Measurements from ENCODE around the gene GDPD2. TPM values are rescaled to one million over a fixed set of nuclear protein-coding genes. Genes with fewer than 3 reads are reported as not detected.

GDPD2 gene
- total and polyA plus RNA-seq, 2 experiments from 2014 or later = not detected

GRCh38 chrX:70479247-70479921 is 56.3 kb downstream of the GDPD2 start:
- H3K4me2 ChIP-seq (ENCODE audit: unreplicated experiment) = peak overlapping the region; percentile 32
- in situ Hi-C loops (cut with MboI) = no loop called here
- DNase-seq = peak; percentile 79
- no peaks in the 10 kb centered on the region for H3K79me2 ChIP-seq (ENCODE audit: insufficient read depth)
- no peak overlapping the region for H3K4me3 ChIP-seq
- no peaks in the 10 kb centered on the region for H3K27me3 ChIP-seq (replicated peaks; ENCODE audit: insufficient read depth)
- H3F3A ChIP-seq (ENCODE audit: insufficient read depth) = 0 out of 2 replicates have a peak, but pooled peaks cover 6% of the 10 kb centered on the region
- peak overlapping the region; percentile 65 for H3K27ac ChIP-seq
- 34 to 41% methylated on average over 4 of the region's 4 CpGs for WGBS, 2 experiments (ENCODE audit: low coverage in 1 of 2, low lambda C conversion rate in 2 of 2, missing lambda C conversion rate in 2 of 2)
- no peaks in the 10 kb centered on the region for H3K9me2 ChIP-seq (ENCODE audit: insufficient read depth)
- no peaks in the 10 kb centered on the region for H3K9me3 ChIP-seq (ENCODE audit: low read depth)
- no peaks in the 10 kb centered on the region for H3K36me3 ChIP-seq (ENCODE audit: low read depth)
- H2AFZ ChIP-seq = no peak overlapping the region
- H3K4me1 ChIP-seq (ENCODE audit: insufficient read depth) = peaks cover 17% of the 10 kb centered on the region
- TF ChIP-seq EZH2phosphoT487 (IDR thresholded peaks at IDR 0.05; ENCODE audit: insufficient read depth, low read depth) (no peak), EZH2 (IDR thresholded peaks at IDR 0.05; ENCODE audit: insufficient read depth, poor library complexity, severe bottlenecking) (no peak)
- no peaks in the 10 kb centered on the region for H4K20me1 ChIP-seq (ENCODE audit: insufficient read depth)
- peak overlapping the region; percentile 38; the same call in 1 of the 2 replicates for H3K9ac ChIP-seq

DNA sequence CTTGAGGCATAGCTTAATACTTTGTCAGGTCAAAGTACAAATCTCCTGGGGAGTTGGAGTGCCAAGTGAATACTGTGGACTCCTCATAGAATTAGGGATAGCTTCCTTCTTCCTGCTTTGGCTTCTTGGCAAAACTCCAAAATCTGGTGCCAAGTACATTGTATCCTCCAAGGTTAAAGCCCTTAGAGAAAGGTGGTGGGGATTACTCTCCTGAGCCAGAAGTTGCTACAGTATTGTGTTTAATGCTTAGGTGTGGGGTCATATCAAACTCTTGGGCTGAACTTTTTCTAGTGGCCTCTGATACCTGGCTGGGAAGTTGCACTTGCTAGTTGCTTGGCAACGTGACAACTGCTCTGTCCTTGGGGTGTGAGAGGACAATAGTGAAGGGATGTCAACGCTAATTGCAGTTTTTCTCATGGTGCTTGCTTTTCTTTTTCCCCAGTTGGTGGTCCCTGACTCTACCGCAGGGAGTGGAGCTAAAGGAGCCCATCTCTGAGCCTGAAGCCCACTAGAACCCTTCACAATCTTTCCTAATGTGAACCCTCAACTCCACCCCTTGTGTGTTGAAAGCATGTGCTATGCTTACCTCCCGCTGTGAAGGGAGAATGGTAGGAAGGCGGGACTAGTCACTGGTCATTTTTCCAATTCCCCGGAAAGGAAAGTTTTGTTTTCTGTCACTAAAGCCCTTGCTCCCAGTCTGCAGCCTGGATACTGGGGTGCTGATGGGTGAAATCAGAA is 57.0 kb downstream of the GDPD2 start:
- DNase-seq = no peak
- H3K9me2 ChIP-seq (ENCODE audit: insufficient read depth) = no peaks in the 10 kb centered on the region
- H3F3A ChIP-seq (ENCODE audit: insufficient read depth) = 0 out of 2 replicates have a peak, but pooled peaks cover 6% of the 10 kb centered on the region
- no peak overlapping the region for H3K9ac ChIP-seq
- H3K4me2 ChIP-seq (ENCODE audit: unreplicated experiment) = no peak overlapping the region
- in situ Hi-C loops (cut with MboI) = no loop called here
- H3K4me1 ChIP-seq (ENCODE audit: insufficient read depth) = peaks cover 17% of the 10 kb centered on the region
- peak overlapping the region; percentile 65 for H3K27ac ChIP-seq
- no peak overlapping the region for H3K4me3 ChIP-seq
- no peaks in the 10 kb centered on the region for H3K79me2 ChIP-seq (ENCODE audit: insufficient read depth)
- H3K9me3 ChIP-seq (ENCODE audit: low read depth) = no peaks in the 10 kb centered on the region
- 82 to 91% methylated on average over 3 to 6 of the region's 6 CpGs for WGBS, 2 experiments (ENCODE audit: low coverage in 1 of 2, low lambda C conversion rate in 2 of 2, missing lambda C conversion rate in 2 of 2)
- H4K20me1 ChIP-seq (ENCODE audit: insufficient read depth) = no peaks in the 10 kb centered on the region
- TF ChIP-seq EZH2 (IDR thresholded peaks at IDR 0.05; ENCODE audit: insufficient read depth, poor library complexity, severe bottlenecking) (no peak), EZH2phosphoT487 (IDR thresholded peaks at IDR 0.05; ENCODE audit: insufficient read depth, low read depth) (no peak)
- H3K36me3 ChIP-seq (ENCODE audit: low read depth) = no peaks in the 10 kb centered on the region
- no peak overlapping the region for H2AFZ ChIP-seq
- H3K27me3 ChIP-seq (replicated peaks; ENCODE audit: insufficient read depth) = no peaks in the 10 kb centered on the region

GRCh38 chrX:70480660-70481018 is 57.5 kb downstream of the GDPD2 start:
- no peak for TF ChIP-seq EZH2phosphoT487 (IDR thresholded peaks at IDR 0.05; ENCODE audit: insufficient read depth, low read depth)
- TF ChIP-seq EZH2 (IDR thresholded peaks at IDR 0.05; ENCODE audit: insufficient read depth, poor library complexity, severe bottlenecking) = no peak
- H3K27me3 ChIP-seq (replicated peaks; ENCODE audit: insufficient read depth) = no peaks in the 10 kb centered on the region
- no peaks in the 10 kb centered on the region for H3K9me2 ChIP-seq (ENCODE audit: insufficient read depth)
- 82 to 88% methylated on average over 8 to 9 of the region's 9 CpGs for WGBS, 2 experiments (ENCODE audit: low coverage in 1 of 2, low lambda C conversion rate in 2 of 2, missing lambda C conversion rate in 2 of 2)
- no peaks in the 10 kb centered on the region for H3K9me3 ChIP-seq (ENCODE audit: low read depth)
- no peak overlapping the region for H3K4me3 ChIP-seq
- H3F3A ChIP-seq (ENCODE audit: insufficient read depth) = 0 out of 2 replicates have a peak, but pooled peaks cover 6% of the 10 kb centered on the region
- H3K36me3 ChIP-seq (ENCODE audit: low read depth) = no peaks in the 10 kb centered on the region
- no peak overlapping the region for H2AFZ ChIP-seq
- H3K79me2 ChIP-seq (ENCODE audit: insufficient read depth) = no peaks in the 10 kb centered on the region
- H3K4me2 ChIP-seq (ENCODE audit: unreplicated experiment) = no peak overlapping the region
- peaks cover 17% of the 10 kb centered on the region for H3K4me1 ChIP-seq (ENCODE audit: insufficient read depth)
- DNase-seq = no peak
- no peak overlapping the region for H3K9ac ChIP-seq
- no peaks in the 10 kb centered on the region for H4K20me1 ChIP-seq (ENCODE audit: insufficient read depth)
- in situ Hi-C loops (cut with MboI) = no loop called here
- no peak overlapping the region for H3K27ac ChIP-seq

DNA sequence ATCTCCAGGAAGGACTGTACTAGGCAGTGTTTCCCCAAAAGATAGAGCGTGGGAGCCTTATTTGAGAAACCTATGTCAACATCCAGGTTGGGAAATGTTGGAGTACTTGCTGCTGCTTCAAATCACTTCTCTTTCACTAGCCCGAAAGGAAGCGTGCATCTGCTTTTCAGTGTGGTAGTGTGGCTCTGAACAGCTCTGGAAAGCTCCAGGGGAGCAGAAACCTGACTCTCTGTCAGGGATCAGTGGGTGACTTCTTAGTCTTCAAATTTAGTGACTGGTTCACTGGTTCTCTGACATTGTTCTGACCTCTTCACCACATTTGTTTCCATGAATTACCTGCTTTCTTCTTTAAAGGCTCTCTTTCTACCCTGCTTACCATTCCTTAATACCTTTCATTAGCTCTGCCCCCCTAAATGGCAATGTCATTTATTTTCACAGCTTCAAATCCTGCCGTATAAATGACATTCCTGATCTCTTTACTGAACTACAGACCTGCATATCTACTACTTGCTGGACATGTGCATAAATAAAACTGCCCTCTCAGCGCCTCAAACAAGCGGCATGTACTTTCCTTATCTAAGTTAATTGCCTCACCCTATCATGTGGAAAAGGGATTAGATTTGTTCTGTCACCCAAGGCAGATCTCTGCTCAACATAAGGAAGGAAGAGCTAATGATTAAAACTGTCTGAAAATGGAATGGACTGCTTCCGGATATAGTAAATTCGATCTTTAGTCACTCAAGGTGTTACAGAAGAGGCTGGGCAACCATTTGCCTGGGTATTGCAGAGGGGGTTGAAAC is 58.6 kb downstream of the GDPD2 start:
- TF ChIP-seq EZH2phosphoT487 (IDR thresholded peaks at IDR 0.05; ENCODE audit: insufficient read depth, low read depth) (no peak), EZH2 (IDR thresholded peaks at IDR 0.05; ENCODE audit: insufficient read depth, poor library complexity, severe bottlenecking) (no peak)
- no peak overlapping the region for H2AFZ ChIP-seq
- H3K9ac ChIP-seq = no peak overlapping the region
- no peaks in the 10 kb centered on the region for H4K20me1 ChIP-seq (ENCODE audit: insufficient read depth)
- no peaks in the 10 kb centered on the region for H3K27me3 ChIP-seq (replicated peaks; ENCODE audit: insufficient read depth)
- in situ Hi-C loops (cut with MboI) = no loop called here
- no peak overlapping the region for H3K27ac ChIP-seq
- no peaks in the 10 kb centered on the region for H3K79me2 ChIP-seq (ENCODE audit: insufficient read depth)
- no peak overlapping the region for H3K4me2 ChIP-seq (ENCODE audit: unreplicated experiment)
- peaks cover 17% of the 10 kb centered on the region for H3K4me1 ChIP-seq (ENCODE audit: insufficient read depth)
- H3F3A ChIP-seq (ENCODE audit: insufficient read depth) = 0 out of 2 replicates have a peak, but pooled peaks cover 6% of the 10 kb centered on the region
- DNase-seq = no peak
- no peaks in the 10 kb centered on the region for H3K9me2 ChIP-seq (ENCODE audit: insufficient read depth)
- H3K4me3 ChIP-seq = no peak overlapping the region
- no peaks in the 10 kb centered on the region for H3K9me3 ChIP-seq (ENCODE audit: low read depth)
- H3K36me3 ChIP-seq (ENCODE audit: low read depth) = no peaks in the 10 kb centered on the region
- 95 to 96% methylated on average over 8 of the region's 8 CpGs for WGBS, 2 experiments (ENCODE audit: low coverage in 1 of 2, low lambda C conversion rate in 2 of 2, missing lambda C conversion rate in 2 of 2)
